ENCODE measurements around the gene PRKCE.

PRKCE gene

GRCh38 chr2:45763797-45764196 lies 112.3 kb downstream of the PRKCE start:
- Histone ChIP-seq H3K4me1 (ENCODE audit: insufficient read depth, insufficient read length) (peaks cover 5% of the 10 kb centered on the region), H3K36me3 (ENCODE audit: insufficient read depth, insufficient read length, low read length) (no peaks in the 10 kb centered on the region), H3K9ac (ENCODE audit: insufficient read length, low read depth) (no peak overlapping the region), H3K9me3 (ENCODE audit: insufficient read depth, low read length) (no peaks in the 10 kb centered on the region), H3K27me3 (ENCODE audit: insufficient read depth, insufficient read length) (no peaks in the 10 kb centered on the region), H3K4me3 (ENCODE audit: insufficient read length, low read depth) (no peak overlapping the region)
- TF ChIP-seq SUZ12 (IDR thresholded peaks at IDR 0.05; ENCODE audit: extremely low read depth, insufficient read depth, insufficient read length), result no peak
- no peak for TF ChIP-seq YY1 (IDR thresholded peaks at IDR 0.05; ENCODE audit: insufficient read depth, insufficient read length)
- TF ChIP-seq ZNF274 (IDR thresholded peaks at IDR 0.05; ENCODE audit: low read depth, low read length), result no peak
- no peak for DNase-seq (ENCODE audit: low read depth, low spot score)

GRCh38 chr2:45765007-45765727 lies 113.7 kb downstream of the PRKCE start:
- H3K9me3 ChIP-seq (ENCODE audit: insufficient read depth, low read length), result no peaks in the 10 kb centered on the region
- no peak for TF ChIP-seq SUZ12 (IDR thresholded peaks at IDR 0.05; ENCODE audit: extremely low read depth, insufficient read depth, insufficient read length)
- TF ChIP-seq YY1 (IDR thresholded peaks at IDR 0.05; ENCODE audit: insufficient read depth, insufficient read length), result no peak
- no peak for TF ChIP-seq ZNF274 (IDR thresholded peaks at IDR 0.05; ENCODE audit: low read depth, low read length)
- no peak overlapping the region for H3K9ac ChIP-seq (ENCODE audit: insufficient read length, low read depth)
- H3K4me1 ChIP-seq (ENCODE audit: insufficient read depth, insufficient read length), result no peaks in the 10 kb centered on the region
- H3K36me3 ChIP-seq (ENCODE audit: insufficient read depth, insufficient read length, low read length), result no peaks in the 10 kb centered on the region
- DNase-seq (ENCODE audit: low read depth, low spot score), result no peak
- H3K4me3 ChIP-seq (ENCODE audit: insufficient read length, low read depth), result no peak overlapping the region
- no peaks in the 10 kb centered on the region for H3K27me3 ChIP-seq (ENCODE audit: insufficient read depth, insufficient read length)

- peaks cover under 1% of the 10 kb centered on the region for H3K4me1 ChIP-seq (ENCODE audit: insufficient read depth, insufficient read length)
Measured at GRCh38 chr2:45765728-45766254, 114.3 kb downstream of the PRKCE start.

GRCh38 chr2:45768208-45768607 lies 116.7 kb downstream of the PRKCE start:
- peaks cover 5% of the 10 kb centered on the region for H3K4me1 ChIP-seq (ENCODE audit: insufficient read depth, insufficient read length)
- TF ChIP-seq SUZ12 (IDR thresholded peaks at IDR 0.05; ENCODE audit: extremely low read depth, insufficient read depth, insufficient read length), result no peak
- TF ChIP-seq YY1 (IDR thresholded peaks at IDR 0.05; ENCODE audit: insufficient read depth, insufficient read length), result no peak
- TF ChIP-seq ZNF274 (IDR thresholded peaks at IDR 0.05; ENCODE audit: low read depth, low read length), result no peak
- H3K9ac ChIP-seq (ENCODE audit: insufficient read length, low read depth), result no peak overlapping the region

More at GRCh38 chr2:45765728-45766254, 114.3 kb downstream of the PRKCE start:
- no peak for DNase-seq (ENCODE audit: low read depth, low spot score)
- Histone ChIP-seq H3K36me3 (ENCODE audit: insufficient read depth, insufficient read length, low read length) (no peaks in the 10 kb centered on the region), H3K27me3 (ENCODE audit: insufficient read depth, insufficient read length) (no peaks in the 10 kb centered on the region), H3K9me3 (ENCODE audit: insufficient read depth, low read length) (no peaks in the 10 kb centered on the region), H3K9ac (ENCODE audit: insufficient read length, low read depth) (no peak overlapping the region), H3K4me3 (ENCODE audit: insufficient read length, low read depth) (no peak overlapping the region)
- TF ChIP-seq SUZ12 (IDR thresholded peaks at IDR 0.05; ENCODE audit: extremely low read depth, insufficient read depth, insufficient read length) (no peak), YY1 (IDR thresholded peaks at IDR 0.05; ENCODE audit: insufficient read depth, insufficient read length) (no peak), ZNF274 (IDR thresholded peaks at IDR 0.05; ENCODE audit: low read depth, low read length) (no peak)

GRCh38 chr2:45769056-45769455 lies 117.6 kb downstream of the PRKCE start:
- no peak for TF ChIP-seq SUZ12 (IDR thresholded peaks at IDR 0.05; ENCODE audit: extremely low read depth, insufficient read depth, insufficient read length)
- TF ChIP-seq ZNF274 (IDR thresholded peaks at IDR 0.05; ENCODE audit: low read depth, low read length), result no peak
- no peak for TF ChIP-seq YY1 (IDR thresholded peaks at IDR 0.05; ENCODE audit: insufficient read depth, insufficient read length)
- no peak for DNase-seq (ENCODE audit: low read depth, low spot score)
- Histone ChIP-seq H3K4me1 (ENCODE audit: insufficient read depth, insufficient read length) (peaks cover 5% of the 10 kb centered on the region), H3K9me3 (ENCODE audit: insufficient read depth, low read length) (no peaks in the 10 kb centered on the region), H3K9ac (ENCODE audit: insufficient read length, low read depth) (no peak overlapping the region), H3K4me3 (ENCODE audit: insufficient read length, low read depth) (no peak overlapping the region), H3K36me3 (ENCODE audit: insufficient read depth, insufficient read length, low read length) (no peaks in the 10 kb centered on the region), H3K27me3 (ENCODE audit: insufficient read depth, insufficient read length) (no peaks in the 10 kb centered on the region)

More at GRCh38 chr2:45768208-45768607, 116.7 kb downstream of the PRKCE start:
- H3K36me3 ChIP-seq (ENCODE audit: insufficient read depth, insufficient read length, low read length), result no peaks in the 10 kb centered on the region
- no peak overlapping the region for H3K4me3 ChIP-seq (ENCODE audit: insufficient read length, low read depth)
- DNase-seq (ENCODE audit: low read depth, low spot score), result no peak
- no peaks in the 10 kb centered on the region for H3K9me3 ChIP-seq (ENCODE audit: insufficient read depth, low read length)
- no peaks in the 10 kb centered on the region for H3K27me3 ChIP-seq (ENCODE audit: insufficient read depth, insufficient read length)

- Histone ChIP-seq H3K4me1 (ENCODE audit: insufficient read depth, insufficient read length) (peaks cover 5% of the 10 kb centered on the region), H3K9ac (ENCODE audit: insufficient read length, low read depth) (no peak overlapping the region)
Measured at GRCh38 chr2:45769854-45770576, 118.5 kb downstream of the PRKCE start.

GRCh38 chr2:45770811-45771210 lies 119.3 kb downstream of the PRKCE start:
- Histone ChIP-seq H3K36me3 (ENCODE audit: insufficient read depth, insufficient read length, low read length) (no peaks in the 10 kb centered on the region), H3K9ac (ENCODE audit: insufficient read length, low read depth) (no peak overlapping the region), H3K4me1 (ENCODE audit: insufficient read depth, insufficient read length) (peaks cover 5% of the 10 kb centered on the region), H3K27me3 (ENCODE audit: insufficient read depth, insufficient read length) (no peaks in the 10 kb centered on the region), H3K4me3 (ENCODE audit: insufficient read length, low read depth) (no peak overlapping the region), H3K9me3 (ENCODE audit: insufficient read depth, low read length) (no peaks in the 10 kb centered on the region)
- no peak for DNase-seq (ENCODE audit: low read depth, low spot score)
- TF ChIP-seq ZNF274 (IDR thresholded peaks at IDR 0.05; ENCODE audit: low read depth, low read length) (no peak), SUZ12 (IDR thresholded peaks at IDR 0.05; ENCODE audit: extremely low read depth, insufficient read depth, insufficient read length) (no peak), YY1 (IDR thresholded peaks at IDR 0.05; ENCODE audit: insufficient read depth, insufficient read length) (no peak)

More at GRCh38 chr2:45769854-45770576, 118.5 kb downstream of the PRKCE start:
- Histone ChIP-seq H3K36me3 (ENCODE audit: insufficient read depth, insufficient read length, low read length) (no peaks in the 10 kb centered on the region), H3K4me3 (ENCODE audit: insufficient read length, low read depth) (no peak overlapping the region), H3K27me3 (ENCODE audit: insufficient read depth, insufficient read length) (no peaks in the 10 kb centered on the region), H3K9me3 (ENCODE audit: insufficient read depth, low read length) (no peaks in the 10 kb centered on the region)
- TF ChIP-seq ZNF274 (IDR thresholded peaks at IDR 0.05; ENCODE audit: low read depth, low read length), result no peak
- no peak for DNase-seq (ENCODE audit: low read depth, low spot score)

Data from NT2/D1 (cell line).